Measurements from ENCODE around the gene NPHS2. TPM values are rescaled to one million over a fixed set of nuclear protein-coding genes. Genes with fewer than 3 reads are reported as not detected.

NPHS2 gene
- total RNA-seq, 2 experiments from 2014 or later, result not detected

DNA sequence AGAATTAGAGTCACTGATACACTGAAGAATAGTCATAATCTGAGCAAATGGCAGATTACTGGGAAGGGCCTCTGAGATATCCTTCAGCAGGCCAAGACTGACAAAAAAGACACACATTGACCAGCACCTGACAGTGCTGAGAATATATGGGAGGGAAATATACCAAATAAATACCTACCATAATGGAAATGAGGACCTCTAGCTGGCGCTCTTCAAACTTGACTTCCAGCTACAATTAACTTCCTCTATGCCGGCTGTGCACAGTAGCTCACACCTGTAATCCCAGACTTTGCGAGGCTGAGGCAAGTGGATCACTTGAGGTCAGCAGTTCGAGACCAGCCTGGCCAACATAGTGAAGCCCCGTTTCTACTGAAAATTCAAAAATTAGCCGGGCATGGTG lies 69.5 kb downstream of the NPHS2 start:
- no peaks in the 10 kb centered on the region for H3K4me1 ChIP-seq (ENCODE audit: insufficient read depth, low read length)
- DNase-seq (no peak), ATAC-seq (ENCODE audit: poor library complexity) (no peak)
- no peak overlapping the region for H3K4me3 Mint-ChIP-seq
- H3K9me3 ChIP-seq (ENCODE audit: control insufficient read depth in 1 of 2, insufficient read depth in 1 of 2, low read length in 2 of 2), result no peaks in the 10 kb centered on the region
- no peaks in the 10 kb centered on the region for H3K36me3 ChIP-seq (ENCODE audit: insufficient read depth, low read length)
- H3K36me3 Mint-ChIP-seq (ENCODE audit: low read depth), result no peaks in the 10 kb centered on the region
- intact Hi-C loops (cut with DNase I, micrococcal nuclease), result no loop called here
- ChIA-PET POLR2A (no interaction called here), CTCF (no interaction called here)
- no peaks in the 10 kb centered on the region for H3K27me3 Mint-ChIP-seq
- peaks cover 0 to 2% of the 10 kb centered on the region in 2 experiments for H3K27me3 ChIP-seq (ENCODE audit: control insufficient read depth in 1 of 2, insufficient read depth in 2 of 2, low read length in 2 of 2)
- H3K4me1 Mint-ChIP-seq (ENCODE audit: low read depth), result no peaks in the 10 kb centered on the region
- TF ChIP-seq, protein P1, sequence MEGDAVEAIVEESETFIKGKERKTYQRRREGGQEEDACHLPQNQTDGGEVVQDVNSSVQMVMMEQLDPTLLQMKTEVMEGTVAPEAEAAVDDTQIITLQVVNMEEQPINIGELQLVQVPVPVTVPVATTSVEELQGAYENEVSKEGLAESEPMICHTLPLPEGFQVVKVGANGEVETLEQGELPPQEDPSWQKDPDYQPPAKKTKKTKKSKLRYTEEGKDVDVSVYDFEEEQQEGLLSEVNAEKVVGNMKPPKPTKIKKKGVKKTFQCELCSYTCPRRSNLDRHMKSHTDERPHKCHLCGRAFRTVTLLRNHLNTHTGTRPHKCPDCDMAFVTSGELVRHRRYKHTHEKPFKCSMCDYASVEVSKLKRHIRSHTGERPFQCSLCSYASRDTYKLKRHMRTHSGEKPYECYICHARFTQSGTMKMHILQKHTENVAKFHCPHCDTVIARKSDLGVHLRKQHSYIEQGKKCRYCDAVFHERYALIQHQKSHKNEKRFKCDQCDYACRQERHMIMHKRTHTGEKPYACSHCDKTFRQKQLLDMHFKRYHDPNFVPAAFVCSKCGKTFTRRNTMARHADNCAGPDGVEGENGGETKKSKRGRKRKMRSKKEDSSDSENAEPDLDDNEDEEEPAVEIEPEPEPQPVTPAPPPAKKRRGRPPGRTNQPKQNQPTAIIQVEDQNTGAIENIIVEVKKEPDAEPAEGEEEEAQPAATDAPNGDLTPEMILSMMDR (IDR thresholded peaks at IDR 0.05), result no peak
- no peak overlapping the region for H3K27ac Mint-ChIP-seq
- H3K4me3 ChIP-seq (ENCODE audit: low read length), result no peak overlapping the region
- H3K27ac ChIP-seq (ENCODE audit: low read depth in 1 of 2, low read length in 2 of 2), result no peak overlapping the region
- H3K9me3 Mint-ChIP-seq, result no peaks in the 10 kb centered on the region

Other genes with a start within 250 kb of the NPHS2 start
- 1 to 10 TPM; 1.1 TPM for gene AXDND1, start 210.0 kb downstream of the NPHS2 start, total RNA-seq
- gene TDRD5, start 15.9 kb upstream of the NPHS2 start, total RNA-seq, result not detected
- under 1 TPM; 0.08 to 0.17 TPM for gene FAM163A, start 167.3 kb upstream of the NPHS2 start, total RNA-seq